Activated naive CD8-positive, alpha-beta T cell treated with anti-CD3 and anti-CD28 coated beads, Interleukin-2, amount 50 U/mL, for 16 hours (primary cell): ENCODE results near the gene COL13A1.

Experiments
- DNase-seq: peaks from one replicate; pipeline ENCODE4 v3.0.0-alpha.2; 2020; ENCODE audit warnings: low read depth, low spot score

Gene COL13A1

DNA sequence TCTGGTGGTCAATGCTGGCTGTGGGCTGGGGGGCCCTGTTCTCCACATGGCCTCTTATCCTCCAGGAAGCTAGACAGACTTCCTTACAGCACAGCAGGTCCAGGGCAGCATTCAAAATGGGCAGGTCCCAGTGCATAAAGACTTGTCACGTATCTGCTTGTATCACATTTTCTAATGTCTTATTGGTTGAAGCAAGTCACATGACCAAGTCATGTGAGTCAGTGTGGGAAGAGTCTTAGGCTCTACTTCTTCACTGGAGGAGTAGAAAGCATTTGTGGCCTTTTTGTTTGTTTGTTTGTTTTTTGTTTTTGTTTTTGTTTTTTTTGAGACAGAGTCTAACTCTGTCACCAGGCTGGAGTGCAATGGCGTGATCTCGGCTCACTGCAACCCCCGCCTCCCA lies 104.7 kb downstream of the COL13A1 start:
- no peak for DNase-seq

DNA sequence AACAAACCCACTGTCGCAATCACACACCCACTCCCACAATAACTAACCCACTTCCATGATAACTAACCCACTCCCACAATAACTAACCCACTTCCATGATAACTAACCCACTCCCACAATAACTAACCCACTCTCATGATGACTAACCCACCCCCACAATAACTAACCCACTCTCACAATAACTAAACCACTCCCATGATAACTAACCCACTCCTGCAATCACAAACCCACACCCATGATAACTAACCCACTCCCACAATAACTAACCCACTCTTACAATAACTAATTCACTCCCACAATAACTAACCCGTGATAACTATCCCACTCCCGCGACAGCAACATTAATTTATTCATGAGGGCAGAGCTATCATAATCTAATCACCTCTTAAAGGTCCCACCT lies 105.8 kb downstream of the COL13A1 start:
- DNase-seq: no peak

DNA sequence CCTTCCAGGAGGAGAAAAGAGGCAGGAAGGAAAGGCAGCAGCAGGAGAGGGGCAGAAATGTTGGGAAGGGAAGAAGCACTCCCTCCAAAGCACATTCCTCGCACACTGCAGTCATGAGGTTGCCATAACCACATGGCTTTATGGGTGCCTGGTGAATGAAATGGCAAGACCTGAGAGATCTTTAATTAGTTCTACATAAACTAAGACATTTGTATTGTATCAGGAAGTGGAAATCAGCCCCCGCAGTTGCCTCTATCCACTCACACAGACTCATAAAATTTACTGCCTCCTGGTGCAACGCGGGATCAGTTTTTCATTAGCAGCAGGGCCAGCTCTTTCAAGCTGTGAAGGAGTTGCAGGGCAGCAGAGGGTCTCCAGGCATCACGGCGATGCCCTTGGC lies 106.4 kb downstream of the COL13A1 start:
- no peak for DNase-seq

DNA sequence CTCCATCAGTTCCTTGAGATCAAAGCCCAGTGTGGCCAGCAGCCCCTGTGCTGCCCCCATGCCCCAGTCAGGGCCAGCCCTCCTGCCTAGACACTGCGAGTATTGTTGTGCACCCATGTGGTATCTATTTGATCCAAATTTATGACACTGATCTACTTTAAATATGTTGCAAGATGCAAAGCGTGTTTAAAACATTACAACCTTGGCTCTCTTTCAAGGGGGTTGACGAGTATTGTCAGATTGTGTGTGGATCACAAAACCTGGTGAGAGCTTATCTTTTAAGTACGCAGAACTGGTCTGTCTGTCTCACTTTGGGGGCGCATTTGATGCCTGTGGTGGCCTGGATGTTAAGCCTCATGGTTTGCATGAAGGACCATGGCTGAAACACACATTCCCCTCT lies 108.9 kb downstream of the COL13A1 start:
- DNase-seq: no peak

DNA sequence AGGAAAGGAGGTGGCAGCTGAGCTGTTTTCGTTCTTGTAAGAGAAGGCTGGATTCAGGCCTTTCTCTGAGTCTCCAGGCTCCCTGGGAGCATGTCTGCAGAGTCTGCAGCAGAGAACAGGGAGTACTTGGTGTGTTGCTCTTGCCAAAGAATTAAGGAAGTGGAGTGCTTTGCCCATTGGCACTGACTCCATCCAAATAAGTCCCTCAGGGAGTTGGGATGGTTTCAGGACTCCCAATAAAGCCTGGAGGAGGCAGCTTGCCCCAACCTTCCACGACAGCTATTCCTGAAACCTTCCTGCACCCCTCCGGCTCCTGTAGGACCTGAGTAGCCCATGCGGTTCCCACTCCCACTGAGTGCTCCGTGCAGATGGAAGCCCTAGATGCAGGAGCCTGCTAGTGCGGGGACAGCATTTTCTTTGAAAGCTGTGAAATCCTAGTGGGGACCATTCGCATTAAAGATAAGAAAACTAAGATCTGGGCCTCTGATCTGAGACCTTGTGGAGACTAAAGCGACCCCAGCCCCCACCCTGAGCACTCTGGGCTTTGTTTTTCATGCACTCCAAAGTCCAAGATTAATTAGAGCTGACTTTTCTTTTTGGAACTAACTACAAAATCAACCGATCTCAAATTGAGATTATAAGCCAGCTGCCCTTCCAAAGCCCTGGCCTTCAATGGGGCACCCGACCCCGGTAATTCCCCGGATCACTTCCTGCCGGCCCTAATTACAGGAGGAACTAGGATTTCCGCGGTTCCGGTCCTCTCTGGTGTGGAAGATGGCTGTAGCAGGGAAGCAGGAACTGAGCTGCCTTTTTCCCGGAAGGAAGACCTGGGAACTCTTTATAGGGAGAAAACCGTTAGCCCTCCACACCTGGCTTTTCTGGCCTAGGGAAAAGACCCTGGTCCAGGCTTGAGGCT lies 110.2 kb downstream of the COL13A1 start:
- no peak for DNase-seq

DNA sequence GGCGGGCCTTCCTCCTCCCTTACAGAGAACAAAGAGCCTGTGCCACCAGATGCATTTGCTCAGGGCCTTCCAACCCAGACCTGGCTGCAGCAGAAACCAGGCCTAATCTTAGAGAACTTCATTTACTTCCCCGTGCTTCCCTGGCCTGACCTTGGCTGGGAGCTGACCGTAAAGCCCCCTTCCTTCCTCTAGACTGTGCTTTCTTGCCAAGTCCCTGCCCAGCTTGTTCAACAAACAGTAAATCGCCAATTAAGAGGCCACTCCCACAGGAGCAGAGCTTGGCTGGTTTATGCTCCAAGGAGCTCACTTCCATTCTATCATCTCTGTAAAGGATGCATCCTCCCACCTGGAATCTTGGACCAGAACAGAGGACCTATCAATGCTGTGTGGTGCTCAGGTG lies 110.9 kb downstream of the COL13A1 start:
- no peak for DNase-seq

DNA sequence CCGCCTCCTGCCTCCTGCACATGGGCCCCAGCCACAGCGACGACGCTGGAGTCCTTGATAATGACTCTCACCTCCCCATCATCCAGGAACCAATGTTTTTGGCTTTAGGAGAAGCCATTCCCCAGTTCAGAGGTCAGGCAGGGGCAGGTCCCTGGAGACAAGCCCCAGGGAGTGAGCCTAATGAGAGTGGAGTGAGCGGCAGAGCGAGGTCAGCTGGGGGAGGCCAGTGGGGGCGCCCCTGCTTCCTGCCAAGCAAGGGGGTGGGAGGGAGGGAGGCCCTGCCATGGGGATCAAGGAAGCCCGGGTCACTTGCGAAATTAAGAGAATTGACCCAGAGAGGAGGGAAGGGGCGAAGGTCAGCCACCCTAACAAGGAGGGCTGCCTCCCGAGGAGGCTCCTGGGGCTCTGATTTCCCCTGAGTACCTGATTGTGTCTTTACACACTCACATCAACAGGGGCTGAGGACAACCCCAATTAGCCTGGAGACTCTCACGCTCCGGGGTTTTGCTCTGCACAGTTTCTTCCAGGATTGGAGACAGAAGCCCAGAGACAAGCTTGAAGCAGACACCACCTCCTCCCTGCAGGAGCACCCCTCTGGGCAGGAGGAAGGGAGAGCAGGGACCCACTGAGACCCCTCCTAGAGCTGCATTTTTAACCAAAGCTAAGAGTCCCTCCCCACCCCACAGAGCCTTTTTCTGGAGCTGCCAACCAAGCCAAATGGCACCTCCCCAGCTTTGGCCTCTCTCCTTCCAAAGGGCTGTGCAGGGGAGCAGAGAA lies 112.1 kb downstream of the COL13A1 start:
- DNase-seq: no peak

DNA sequence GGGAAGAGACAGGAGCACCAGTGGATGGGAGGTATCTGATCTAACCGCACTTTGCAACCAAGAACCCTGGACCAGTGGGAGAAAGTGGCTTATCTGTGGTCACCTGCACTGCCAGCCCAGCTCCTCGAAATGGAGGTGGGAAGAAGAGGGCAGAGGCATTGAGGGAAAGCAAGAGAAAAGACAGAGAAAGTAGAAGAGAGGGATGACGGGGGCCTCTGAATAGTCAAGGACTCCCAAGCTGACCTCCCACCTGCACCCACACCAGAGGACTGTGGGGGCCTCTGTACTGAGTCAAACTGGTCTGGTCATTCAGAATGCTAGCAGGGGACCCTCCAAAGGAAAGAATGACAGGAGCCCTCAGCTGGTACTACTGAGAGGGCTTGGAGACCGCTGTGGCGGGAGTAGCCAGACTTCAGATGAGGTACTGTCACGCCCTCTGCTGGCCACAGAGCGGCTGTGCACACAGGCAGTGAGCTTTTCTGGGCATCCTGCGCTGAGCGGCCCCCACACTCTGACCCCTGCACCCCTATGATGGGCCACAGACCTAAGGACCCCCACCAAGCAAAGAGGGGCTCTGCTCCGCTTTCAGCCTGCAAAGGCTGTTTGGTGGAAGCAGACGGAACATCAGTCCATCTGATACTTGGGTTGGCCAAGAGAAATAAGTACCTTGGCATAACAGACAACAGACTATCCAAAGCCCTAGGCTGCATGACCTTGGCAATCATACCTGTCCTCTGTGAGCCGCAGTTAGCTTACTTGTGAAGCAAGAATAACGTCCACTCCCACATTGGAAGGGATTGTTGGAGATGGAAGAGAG lies 112.9 kb downstream of the COL13A1 start:
- DNase-seq: peak; percentile 7

DNA sequence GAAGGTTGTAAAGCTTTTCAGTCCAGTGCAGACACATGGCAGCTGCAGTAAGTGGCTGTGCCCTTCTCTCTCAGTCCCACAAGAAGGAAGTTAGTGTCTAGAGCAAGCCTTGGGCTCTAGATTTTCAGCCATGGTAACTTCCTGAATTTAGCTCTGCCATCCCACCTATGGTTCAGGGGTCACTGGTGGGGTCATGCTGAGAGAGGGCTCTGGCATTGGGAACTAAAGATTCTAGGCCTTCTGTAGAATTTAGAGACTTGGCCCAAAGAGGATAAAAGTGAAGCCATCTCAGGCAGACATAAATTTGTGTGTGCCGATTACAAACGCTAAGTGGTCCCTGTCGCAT lies 113.5 kb downstream of the COL13A1 start:
- DNase-seq: no peak

DNA sequence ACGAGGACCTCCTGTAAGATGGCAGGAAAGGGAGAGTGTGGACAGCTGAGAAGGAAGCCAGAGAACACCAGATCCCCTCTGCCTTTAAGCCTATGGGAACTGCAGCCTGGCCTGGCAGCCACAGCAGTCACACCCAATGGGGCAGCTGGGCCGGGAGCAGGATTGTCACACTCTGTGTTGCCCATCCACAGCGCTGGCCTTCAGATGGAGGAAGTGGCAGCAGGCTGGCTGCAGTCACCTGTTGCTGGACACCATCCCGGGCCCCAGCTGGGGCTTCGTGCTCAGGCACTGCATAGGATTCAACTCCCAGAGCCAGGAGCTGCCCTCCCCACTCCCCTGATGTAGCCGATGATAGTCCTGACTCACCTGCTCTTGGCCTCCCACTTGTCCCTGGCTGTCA lies 114.4 kb downstream of the COL13A1 start:
- DNase-seq: no peak

DNA sequence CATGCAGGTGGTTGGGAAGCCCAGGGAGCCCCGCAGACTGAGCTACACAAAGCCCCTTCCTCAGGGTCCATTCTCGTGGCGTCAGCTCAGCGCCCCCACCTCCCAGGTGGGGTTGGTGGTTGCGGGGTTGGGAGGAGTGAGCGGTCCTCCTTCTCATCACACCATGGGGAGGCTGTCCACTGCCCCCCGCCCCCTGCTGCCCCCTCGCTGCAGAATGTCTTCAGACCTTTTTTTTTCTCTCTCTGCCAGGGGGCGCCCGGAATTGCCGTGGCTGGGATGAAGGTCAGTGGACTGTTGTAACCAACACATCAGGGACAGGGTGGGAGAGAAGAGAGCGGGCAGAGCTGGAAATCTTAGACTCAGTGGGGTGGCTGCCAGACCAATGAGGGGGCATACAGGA lies 116.3 kb downstream of the COL13A1 start:
- DNase-seq: no peak

DNA sequence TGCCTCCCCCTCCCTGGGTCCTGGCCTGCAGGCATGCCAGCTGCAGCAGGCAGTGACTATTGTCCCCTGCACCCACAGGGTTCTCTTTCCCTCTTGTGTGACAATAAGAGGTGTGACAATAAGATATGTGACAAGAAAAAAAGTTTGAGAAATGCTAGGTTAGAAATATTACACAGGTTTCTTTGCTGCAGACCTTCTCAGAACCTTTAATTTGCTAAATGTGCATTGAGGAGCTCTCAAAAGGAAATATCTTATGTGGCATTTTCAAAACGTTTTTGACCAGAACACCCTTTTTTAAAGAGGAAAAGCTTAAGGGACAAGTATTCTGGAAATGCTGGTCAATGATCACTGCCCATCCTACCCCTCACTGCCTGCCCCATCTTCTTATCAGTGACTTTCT lies 117.5 kb downstream of the COL13A1 start:
- DNase-seq: no peak

DNA sequence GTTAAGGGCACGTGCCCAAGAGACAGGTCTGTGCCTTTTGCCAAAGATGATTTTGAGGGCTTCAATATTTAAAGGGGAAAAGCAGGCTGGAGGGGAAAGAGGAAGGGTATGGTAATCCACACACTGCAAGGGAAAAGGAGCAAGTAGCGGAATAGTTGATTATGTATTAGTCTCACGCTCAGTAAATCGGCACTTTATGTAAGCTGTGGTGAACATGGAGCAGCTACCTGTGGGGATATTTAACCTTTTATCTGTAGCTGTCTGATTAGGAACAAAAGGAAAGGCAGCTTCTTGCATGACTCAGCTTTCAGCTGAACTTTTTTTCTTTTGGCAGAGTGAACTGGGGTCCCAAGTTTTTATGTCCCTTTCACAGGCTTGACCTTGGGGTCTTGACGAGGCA lies 123.4 kb downstream of the COL13A1 start:
- no peak for DNase-seq

DNA sequence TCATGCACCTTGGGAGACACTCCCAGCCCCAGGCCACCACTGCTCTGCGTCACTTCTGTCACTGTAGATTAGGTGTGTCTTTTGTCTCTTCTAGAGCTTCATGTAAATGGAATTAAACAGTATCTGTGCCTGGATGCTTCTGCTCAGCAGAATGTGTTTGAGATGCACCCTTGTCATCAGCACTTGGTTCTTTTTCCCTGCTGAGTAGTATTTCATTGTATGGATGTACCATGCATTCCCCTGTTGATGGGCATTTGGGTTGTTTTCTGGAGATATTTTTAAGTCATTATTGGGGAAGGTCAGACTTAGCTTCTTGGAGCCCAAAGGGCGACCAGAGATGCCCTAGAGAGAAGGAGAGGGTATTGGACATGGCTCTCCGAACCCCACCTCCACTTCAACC lies 126.6 kb downstream of the COL13A1 start:
- DNase-seq: no peak

DNA sequence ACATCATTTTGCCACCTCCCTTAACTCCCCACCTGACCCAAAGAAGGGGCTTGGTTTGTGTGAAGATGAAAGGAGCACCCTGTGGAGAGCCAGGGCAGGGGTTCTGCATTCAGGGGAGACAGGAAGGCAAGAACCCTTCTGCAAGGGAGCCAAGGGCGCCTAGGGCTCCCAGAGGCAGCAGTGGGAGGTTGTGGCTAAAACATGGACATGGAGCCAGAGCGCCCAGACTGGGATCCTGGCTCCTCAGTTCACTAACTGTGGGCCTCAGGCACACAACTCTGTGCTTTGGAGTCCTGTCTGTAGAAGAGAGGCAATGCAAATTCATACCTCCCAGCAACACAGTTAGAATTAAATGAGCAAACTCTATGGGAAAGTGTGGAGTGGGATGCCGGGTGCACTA lies 127.9 kb downstream of the COL13A1 start:
- no peak for DNase-seq

DNA sequence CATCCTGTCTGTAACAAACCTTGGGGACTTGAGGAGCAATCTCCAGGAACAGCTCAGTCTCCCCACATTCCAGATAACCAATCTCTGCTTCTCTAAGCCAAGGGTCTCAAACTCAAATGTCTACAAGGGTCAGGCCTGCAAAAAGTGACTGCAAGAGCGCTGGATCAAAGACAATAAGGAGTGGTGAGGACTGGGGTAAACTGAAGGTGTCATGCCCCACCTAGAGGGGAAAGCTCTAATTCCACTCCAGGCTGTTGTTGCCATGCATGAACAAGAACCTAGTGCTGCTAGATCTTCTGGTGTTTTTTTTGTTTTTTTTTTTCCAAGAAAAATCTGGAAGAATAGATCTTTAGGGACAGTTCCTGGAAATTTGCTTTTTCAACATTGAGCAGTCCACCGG lies 133.1 kb downstream of the COL13A1 start:
- no peak for DNase-seq

DNA sequence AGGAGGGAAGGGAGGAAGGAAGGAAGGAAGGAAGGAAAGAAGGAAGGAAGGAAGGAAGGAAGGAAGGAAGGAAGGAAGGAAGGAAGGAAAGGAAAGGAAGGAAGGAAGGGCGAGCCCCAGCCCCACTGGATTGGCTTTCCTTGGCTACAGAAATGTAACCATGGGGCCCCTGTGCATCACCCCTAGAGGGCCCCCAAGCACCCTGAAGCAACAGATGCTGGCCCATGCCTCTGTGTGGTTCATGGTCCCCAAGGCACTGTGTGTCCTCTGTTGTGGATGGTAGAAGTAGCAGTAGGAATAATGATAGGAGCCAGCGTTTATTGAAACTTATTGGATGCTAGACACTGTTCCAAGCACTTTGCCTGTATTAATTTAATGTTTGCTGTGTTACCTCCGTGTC lies 134.4 kb downstream of the COL13A1 start:
- DNase-seq: no peak

DNA sequence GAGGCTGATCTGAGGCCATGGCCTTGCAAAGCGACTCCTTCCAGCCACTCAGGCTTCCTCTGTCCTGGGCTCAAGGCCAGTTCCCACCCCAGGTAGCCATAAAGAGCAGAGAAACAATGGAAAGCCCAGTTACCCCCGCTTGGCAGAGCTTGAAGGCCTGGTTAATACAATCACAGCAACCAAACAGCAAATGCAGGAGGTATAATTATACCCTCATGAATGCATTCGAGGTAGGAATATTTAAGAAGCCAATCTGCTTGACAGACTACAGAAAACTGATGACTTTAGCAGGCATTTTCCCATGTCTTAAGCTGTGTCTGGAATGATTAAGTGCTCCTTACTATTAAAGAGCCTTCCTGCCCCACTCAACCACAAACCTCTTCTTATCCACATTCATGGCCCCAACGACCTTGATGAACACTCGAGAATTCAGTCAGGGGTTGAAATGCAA lies 136.9 kb downstream of the COL13A1 start:
- DNase-seq: no peak

DNA sequence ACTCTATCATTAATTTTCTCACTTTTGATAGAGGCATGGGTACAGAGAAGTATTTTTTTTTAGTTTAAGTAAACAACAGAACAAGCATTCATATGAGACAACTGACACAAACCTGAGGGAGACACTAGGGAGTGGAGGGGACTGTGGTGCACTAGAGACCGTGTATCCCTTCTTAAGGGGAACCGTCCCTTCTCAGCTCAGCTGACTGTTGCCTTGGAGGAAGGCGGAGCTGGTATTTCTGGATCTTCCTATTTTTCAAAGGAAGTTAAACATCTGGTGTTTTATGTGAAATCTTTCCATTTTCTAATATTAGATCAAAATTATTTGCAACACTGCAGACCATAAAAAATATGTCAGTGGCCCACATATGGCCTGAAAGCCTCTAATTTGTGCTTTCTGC lies 137.4 kb downstream of the COL13A1 start:
- no peak for DNase-seq

DNA sequence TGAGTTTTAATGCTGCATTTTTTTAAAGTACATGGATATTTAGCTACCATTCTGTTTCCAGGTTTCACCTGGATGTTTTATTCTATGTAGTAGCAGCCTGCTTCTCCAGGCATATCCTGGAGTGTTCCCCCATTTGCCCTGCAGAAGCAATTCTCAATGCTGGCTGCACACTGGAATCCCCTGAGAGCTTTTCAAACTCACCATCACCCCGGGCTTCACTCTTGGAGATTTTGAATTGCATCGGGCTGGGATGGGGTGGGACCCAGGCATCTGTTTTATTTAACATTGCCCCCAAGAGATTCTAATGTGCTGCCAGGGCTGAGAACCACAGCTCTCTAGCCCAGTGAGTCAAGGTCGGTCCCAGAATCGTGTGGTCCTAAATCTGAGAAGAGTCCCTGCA lies 137.8 kb downstream of the COL13A1 start:
- no peak for DNase-seq

DNA sequence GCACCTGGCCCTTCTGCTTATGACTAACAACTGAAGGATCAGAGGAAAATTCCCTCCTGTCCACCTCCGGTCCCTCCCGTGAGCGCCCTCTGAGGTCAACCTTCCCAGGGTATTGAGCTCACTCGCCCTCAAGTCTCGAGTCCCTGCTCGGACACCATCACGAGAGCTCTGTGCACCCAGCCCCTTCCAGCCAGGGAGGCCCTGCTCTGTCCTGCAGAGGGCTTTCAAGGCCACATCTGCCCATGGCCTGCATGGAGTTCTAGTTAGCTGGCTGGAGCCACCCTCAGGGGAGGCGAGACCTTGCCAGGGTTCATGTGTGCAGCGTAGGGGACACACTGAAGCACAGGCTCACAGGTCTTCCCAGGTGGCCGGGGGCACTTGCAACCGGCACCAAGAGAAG lies 140.0 kb downstream of the COL13A1 start:
- no peak for DNase-seq

DNA sequence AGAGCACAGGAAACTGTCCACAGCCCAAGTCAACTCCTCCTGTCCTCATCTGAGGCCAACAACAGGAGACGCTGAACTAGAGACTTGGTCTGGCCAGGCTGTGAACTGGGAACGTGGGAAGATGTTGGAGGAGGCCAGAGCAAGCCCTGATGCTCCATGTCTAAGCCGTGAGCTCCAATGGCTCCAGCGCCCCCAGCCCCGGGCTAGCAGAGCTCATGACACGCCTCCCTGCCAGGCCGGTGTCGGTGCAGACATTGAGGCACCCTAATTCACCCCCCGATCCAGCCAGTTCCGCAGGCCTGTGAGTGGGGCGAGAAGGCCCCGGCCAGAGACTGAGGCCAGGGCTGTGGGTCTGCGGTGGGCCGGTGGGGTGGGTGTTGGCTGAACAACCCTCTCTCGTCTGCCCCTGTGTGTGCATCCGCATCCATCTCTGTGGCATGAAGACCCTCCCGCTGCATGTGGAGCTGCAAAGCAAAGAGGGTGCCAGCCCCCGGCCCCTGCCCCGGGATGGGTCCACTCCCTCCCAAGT lies 141.7 kb downstream of the COL13A1 start:
- no peak for DNase-seq
